GM18951 (cell line): ENCODE results near the gene TNFRSF14.

Source experiments
- POLR2A ChIP-seq: IDR thresholded peaks from 4 replicates; pipeline ENCODE4 v1.6.1; 2011; ENCODE audit warnings: mild to moderate bottlenecking; ENCODE audit not compliant: insufficient read length, insufficient read depth; ENCODE audit errors: extremely low read depth
- in situ Hi-C: fragments of 300-500 bp; cut with MboI; formaldehyde crosslinking; loops from one replicate; pipeline ENCODE4 v1.12.0; 2022; ENCODE audit warnings: low sequenced_read_pairs, mixed read lengths, inconsistent platforms; ENCODE audit not compliant: unreplicated experiment

The TNFRSF14 gene

DNA sequence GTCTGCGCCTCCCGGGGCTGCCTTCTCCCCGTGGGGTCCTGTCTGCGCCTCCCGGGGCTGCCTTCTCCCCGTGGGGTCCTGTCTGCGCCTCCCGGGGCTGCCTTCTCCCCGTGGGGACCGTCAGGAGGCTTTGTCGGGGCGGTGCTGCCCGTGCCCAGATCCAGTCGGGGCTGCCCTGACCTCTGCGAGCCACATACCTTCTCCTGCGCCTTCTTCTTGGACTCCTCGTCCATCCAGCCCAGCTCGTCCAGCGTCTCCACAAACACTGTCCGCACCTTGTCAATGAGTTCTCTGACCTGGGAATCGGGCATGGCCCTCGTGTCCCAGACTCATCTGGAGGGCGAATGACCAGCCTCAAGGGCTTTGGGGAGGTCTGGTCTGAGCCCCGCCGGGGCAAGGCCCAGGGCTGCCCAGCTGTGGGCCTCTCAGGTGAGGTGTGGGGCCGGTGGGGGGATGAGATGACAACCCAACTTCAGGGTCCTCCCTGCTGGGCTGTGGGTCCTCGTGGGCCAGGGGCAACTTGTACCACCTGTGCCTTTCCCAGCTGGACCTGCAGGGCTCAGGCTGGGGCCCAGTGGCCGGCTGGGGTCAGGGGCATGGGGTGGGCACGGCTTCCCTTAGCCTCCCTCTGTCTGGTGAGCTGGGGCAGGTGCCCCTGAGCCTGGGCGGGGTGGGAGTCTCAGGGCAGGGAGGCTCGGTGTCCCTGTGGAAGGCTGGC, 39.8 kb downstream of the TNFRSF14 start:
- no peak for TF ChIP-seq POLR2A
- in situ Hi-C loops, result no loop called here

- in situ Hi-C loops, result no loop called here
- no peak for TF ChIP-seq POLR2A
Measured at GRCh38 chr1:2596530-2597333, 40.6 kb downstream of the TNFRSF14 start.

DNA sequence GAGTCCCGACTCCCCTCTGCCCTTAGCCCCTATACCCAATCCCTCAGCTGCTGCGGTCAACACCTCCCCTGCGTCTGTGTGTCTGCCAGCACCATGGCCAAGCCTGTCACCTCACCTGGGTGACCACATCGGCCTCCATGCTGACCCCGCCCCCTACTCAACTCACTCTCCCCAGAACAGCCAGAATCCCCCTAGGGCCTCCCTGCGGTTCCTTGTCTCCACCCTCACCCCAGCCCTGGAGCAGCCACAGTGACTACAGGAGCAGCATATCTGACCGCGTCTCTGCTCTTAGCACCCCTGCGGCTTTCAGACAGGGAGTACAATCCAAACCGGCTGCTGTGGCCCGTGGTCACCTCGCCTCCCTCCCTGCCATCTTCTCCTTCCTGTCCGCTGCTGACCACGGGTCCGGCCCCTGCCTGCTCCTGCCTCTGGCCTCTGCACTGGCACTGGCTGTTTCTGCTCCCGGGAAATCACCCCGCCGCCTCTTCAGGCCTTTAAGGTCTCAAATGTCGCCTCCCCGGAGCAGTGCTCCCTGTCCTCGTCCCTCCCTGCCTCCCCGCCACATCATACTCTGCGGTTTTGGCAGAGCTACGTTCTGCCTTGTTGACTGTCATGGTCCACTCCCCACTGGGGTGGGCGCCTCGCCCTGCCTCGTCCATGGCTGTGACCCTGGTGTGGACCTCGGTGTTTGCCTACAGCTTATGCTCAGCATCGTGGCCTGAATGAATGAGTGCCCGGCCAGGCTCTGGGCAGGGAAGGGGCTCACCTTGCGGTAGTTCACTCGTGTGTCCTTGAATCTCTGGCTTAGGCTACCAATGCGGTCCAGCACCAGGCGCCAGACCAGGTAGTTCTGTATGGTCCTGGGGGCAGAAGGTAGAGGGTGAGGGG, 41.5 kb downstream of the TNFRSF14 start:
- no peak for TF ChIP-seq POLR2A
- in situ Hi-C loops, result no loop called here

DNA sequence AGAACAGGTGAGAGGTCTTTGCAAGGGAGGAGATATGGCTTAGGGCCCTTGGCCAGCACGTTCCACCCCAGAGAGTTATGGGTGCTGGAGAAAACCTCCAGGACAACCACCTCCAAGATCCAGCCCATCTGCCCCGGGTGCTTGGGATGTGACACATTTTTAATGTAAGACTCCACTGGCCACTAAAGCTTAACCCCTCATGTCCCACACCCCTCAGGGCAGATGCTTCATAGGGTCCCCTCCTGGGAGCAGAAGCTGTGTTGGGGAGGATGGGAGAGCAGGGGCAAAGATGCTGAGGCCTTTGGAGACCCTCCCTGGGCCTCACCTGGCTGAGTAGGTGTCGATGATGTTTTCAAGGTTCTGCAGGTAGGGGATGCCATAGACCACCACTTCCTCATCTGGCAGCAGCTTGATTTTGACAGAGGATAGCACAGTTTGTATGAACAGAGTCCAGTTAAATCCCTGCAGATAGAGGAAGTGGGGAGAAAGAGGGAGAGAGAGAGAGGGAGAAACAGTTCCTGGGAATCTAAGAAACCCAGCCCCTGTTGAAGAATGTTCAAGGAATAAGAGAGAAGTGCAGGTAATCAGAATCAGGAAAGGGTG, 42.3 kb downstream of the TNFRSF14 start:
- TF ChIP-seq POLR2A, result no peak
- in situ Hi-C loops, result no loop called here

DNA sequence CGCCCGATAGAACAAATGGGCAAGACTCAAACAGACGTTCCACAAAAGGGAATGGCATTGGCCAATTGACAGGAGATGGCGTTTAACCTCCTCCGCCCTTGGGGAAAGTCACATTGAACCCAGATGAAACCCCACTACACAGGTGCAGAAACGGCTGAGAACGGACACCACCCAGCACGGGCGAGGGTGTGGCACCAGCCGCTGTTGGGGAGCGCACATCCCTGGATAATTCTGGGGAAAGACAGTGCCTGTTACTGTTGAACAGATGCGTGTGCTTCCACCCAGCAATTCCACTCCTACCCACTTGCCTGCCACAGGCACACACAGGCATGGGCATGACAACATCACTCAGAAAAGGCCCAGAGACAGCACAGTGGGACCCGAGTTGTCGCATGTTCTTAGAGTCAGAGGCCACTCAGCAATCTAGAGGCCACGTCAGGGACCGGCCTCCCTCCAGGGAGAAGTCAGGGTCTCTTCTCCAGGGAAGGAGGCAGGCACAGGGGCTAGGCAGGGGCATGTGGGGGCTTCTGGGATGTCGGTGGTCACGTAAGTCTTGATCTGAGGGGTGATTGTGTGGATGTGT, 45.6 kb downstream of the TNFRSF14 start:
- in situ Hi-C loops, result no loop called here
- no peak for TF ChIP-seq POLR2A

DNA sequence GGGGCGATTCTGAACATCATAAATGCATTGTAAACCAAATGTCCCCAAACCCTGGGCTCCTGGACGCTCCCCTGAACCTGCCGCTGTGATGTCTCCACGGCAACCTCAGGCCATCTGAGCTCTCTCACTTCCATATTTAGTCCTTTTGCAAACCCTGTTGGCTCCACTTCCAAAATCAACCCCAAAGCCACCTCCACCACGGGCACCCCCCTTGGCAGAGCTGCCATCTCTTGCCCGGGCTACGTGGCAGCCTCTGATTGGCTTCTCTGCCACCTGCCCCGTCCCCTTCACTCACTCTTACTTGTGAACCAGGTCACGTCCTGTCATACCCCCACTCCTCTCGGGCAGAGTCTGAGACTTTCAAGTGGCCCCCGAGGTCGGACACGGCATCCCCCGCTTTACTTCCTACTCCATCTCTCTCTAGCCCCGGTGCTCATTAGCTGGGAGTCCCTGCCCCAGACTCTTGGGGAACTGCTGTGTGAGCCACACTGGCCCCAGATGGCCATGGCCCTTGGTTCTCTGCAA, 46.2 kb downstream of the TNFRSF14 start:
- in situ Hi-C loops, result no loop called here
- no peak for TF ChIP-seq POLR2A

DNA sequence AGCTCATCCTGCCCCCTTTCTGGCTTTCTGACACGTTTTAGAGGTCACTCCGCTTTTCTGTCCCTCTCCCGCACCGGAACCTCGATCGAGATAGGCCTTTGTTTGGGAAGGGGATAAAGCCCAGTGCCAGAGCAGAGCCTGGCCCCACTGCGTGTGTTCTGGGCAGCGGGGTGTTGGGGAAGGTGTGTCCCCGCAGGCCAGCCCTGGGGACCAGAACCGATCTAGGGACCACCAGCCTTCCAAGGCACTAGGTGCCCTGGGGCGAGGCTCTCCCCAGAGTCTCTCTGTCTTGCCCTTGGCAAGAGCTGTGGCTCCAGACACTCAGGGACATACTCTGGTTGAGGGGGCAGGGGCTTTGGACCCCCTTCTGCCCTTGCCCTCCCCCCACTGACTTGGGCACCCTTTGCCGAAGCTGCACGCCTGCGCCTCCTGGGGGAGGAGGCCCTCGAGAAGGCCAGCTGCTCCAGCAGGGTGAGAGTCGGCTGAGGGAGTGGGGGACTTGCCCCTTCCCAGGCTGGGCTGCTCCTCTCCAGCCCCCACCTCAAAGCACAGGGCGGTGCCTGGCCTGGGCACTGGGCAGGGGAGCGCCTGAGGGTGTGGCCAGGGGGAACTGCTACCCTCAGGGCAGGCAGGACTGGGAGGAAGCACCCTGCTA, 46.8 kb downstream of the TNFRSF14 start:
- TF ChIP-seq POLR2A, result no peak
- in situ Hi-C loops, result no loop called here

DNA sequence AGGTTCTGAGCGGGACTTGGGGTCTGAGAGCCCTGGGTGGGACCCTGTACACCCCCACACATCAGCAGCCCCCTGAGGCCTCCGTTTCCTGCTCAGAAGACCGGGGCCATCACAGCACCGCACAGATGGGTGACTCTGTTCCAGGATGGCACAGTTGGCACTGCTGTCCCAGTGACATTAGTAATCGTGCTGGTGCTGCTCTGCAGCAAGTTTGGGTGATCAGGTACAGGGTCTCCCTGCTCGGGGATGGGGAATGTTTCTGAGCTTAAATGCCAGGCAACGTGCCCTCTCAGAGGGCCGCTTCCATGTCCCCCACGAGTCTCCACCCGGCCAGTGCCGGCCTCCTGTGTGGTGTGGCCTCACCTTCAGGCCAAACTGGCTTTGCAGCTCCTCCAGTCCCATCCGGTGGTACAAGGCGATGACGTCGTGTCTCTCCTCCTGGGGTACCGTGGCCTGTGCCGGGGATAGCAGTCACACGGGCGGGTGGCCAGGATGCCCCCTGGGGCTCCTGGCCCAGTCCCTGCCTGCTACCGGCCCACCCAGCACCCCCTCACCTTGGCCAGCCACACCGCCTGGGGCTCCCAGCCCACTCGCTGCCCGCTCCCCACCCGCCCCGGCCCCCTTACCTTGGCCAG, 47.5 kb downstream of the TNFRSF14 start:
- in situ Hi-C loops, result no loop called here
- no peak for TF ChIP-seq POLR2A

- TF ChIP-seq POLR2A, result no peak
- in situ Hi-C loops, result no loop called here
Measured at GRCh38 chr1:2604156-2604843, 48.1 kb downstream of the TNFRSF14 start.

- in situ Hi-C loops, result no loop called here
- no peak for TF ChIP-seq POLR2A
Measured at GRCh38 chr1:2604844-2605508, 48.8 kb downstream of the TNFRSF14 start.
